Fibroblast of mammary gland (primary cell): ENCODE results near the gene SCTR.
A peak's percentile ranks its signal among the peaks of the same experiment; 100 is the strongest.

ENCODE experiments used
- DNase-seq: peaks from one replicate; pipeline ENCODE4 v3.0.0-alpha.2; 2010; ENCODE audit warnings: low read depth
- H3K4me3 ChIP-seq: 2 replicates; pipeline ENCODE4 v1.5.1; 2011; ENCODE audit warnings: low read depth, mild to moderate bottlenecking, low read length, moderate library complexity; ENCODE audit not compliant: control insufficient read depth
- CTCF ChIP-seq: conservative IDR thresholded peaks from 2 replicates; pipeline ENCODE4 v1.5.1; 2011; ENCODE audit warnings: low read depth, low read length, inconsistent platforms; ENCODE audit not compliant: control insufficient read depth, insufficient read depth

SCTR gene

GRCh38 chr2:119487434-119488244 is 36.6 kb downstream of the SCTR start:
- DNase-seq: no peak
- TF ChIP-seq CTCF: no peak
- no peak overlapping the region for H3K4me3 ChIP-seq

- no peak overlapping the region for H3K4me3 ChIP-seq
- peak; percentile 24 for DNase-seq
- no peak for TF ChIP-seq CTCF
Measured at GRCh38 chr2:119486886-119487285, 37.4 kb downstream of the SCTR start.

GRCh38 chr2:119486196-119486827 is 38.0 kb downstream of the SCTR start:
- no peak for DNase-seq
- TF ChIP-seq CTCF: no peak
- H3K4me3 ChIP-seq: no peak overlapping the region

GRCh38 chr2:119485336-119486110 is 38.8 kb downstream of the SCTR start:
- DNase-seq: no peak
- no peak for TF ChIP-seq CTCF
- no peak overlapping the region for H3K4me3 ChIP-seq

- no peak overlapping the region for H3K4me3 ChIP-seq
- DNase-seq: no peak
- no peak for TF ChIP-seq CTCF
Measured at GRCh38 chr2:119484834-119485233, 39.4 kb downstream of the SCTR start.

GRCh38 chr2:119483896-119484718 is 40.2 kb downstream of the SCTR start:
- no peak overlapping the region for H3K4me3 ChIP-seq
- TF ChIP-seq CTCF: no peak
- no peak for DNase-seq
